Measurements from ENCODE around the gene RELB.
"Not testable (repeated sequence)": the region's sequence is repeated elsewhere in the genome, so short reads cannot be mapped to it uniquely, and the experiment has no call there.

Gene RELB

GRCh38 chr19:45001087-45001739 is at the start of gene RELB:
TSS of gene RELB (plus strand) at chr19:45001464. CDS start at chr19:45001580, 116 bp downstream.
- peak; percentile 85 for DNase-seq (ENCODE audit: low spot score)

DNA sequence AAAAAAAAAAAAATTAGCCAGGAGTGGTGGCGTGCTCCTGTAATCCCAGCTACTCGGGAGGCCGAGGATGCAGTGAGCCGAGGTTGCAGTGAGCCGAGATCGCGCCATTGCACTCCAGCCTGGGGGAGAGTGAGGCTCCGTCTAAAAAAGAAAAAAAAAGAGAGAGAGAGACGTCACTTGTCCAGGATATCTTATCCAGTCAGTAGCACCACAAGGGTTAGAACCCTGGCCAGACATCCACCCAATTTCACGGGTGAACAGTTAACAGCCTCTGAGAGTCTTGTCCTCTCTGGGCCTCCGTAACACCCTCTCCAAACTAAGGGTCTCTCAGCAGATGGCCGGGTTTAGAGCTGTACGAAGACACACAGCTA is 47.0 kb upstream of the RELB start:
- DNase-seq (ENCODE audit: low spot score) = no peak

- DNase-seq (ENCODE audit: low spot score) = peak; percentile 96
Observed at GRCh38 chr19:44954649-44955504, 46.4 kb upstream of the RELB start, which contains the start of gene CLPTM1. TSS of gene CLPTM1 (plus strand) at chr19:44955380. CDS start at chr19:44955396, 16 bp downstream.

GRCh38 chr19:44955505-44956439 is 45.5 kb upstream of the RELB start:
- no peak for DNase-seq (ENCODE audit: low spot score)

- DNase-seq (ENCODE audit: low spot score) = no peak
Observed at GRCh38 chr19:44957526-44957925, 43.7 kb upstream of the RELB start.

DNA sequence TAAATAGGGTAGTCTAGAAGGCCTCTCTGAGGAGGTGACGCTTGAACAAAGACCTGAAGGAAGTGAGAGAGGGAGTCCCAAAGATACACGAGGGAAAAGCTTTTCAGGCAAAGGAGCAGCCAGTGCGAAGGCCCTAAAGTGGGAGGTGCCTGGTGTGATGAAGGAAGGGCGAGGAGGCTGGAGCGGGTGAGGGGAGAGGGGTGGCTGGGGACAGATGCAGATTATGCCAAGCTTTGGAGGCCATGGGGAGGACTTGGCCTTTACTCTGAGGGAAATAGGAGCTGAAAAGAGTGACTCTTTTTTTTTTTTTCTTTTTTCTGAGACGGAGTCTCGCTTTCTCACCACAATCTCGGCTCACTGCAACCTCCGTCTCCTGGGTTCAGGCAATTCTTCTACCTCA is 43.2 kb upstream of the RELB start:
- DNase-seq (ENCODE audit: low spot score) = no peak

DNA sequence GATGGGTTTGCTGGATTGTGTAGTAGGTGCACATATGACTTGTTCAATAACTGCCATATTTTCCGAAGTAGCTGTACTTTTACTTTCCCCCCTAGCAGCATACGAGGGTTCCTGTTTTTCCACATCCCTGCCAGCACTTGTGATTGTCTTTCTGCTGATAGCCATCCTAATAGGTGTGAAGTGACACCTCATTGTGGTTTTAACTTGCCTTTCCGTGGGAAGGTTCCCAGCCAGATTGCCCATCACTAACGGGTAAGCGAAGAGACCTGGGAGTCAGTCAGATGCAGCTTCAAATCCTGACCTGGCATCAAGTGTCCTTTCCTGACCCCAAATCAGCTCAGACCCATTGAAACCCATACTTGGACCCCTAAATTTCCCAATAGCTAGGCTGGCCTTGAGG is 41.6 kb upstream of the RELB start:
- DNase-seq (ENCODE audit: low spot score) = no peak

DNA sequence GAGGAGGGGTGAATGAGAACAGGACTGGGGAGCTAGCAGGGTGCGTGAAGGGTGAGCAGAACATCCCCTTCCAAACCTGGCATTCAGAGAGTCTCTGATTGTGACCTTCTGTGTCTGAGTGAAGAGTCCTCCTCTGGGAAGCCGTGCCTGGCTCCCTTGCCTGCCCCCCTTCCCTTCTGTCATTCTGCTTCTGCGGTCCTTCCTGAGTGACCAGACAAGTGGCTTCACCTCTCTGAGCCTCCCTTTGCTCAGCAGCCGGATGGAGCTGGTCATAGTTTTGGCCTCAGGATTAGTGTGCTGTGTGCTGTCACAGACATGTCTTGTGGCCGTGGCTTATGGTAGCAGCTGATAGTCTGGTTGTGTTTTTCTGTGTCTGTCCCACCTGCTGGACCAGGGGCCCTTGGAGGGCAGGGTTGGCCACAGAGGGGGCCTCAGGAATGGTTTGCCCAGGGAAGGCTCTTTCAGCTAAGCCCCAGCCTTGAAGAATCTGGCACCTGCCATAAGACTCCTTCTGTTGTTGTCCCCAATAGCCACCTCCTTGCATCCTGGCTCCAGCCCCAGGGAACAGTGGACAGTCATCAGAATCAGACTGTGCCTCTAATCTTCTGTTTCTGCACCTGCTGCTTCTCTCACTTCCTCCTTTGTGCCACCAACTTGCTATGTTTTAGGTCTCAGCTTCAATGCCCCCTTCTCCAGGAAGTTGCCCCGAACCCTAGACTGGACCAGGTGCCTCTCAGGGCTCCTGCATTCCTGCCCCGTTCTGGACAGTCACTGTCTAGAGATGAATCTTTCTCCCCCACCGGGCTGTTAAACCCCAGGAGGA is 40.1 kb upstream of the RELB start:
- no peak for DNase-seq (ENCODE audit: low spot score)

GRCh38 chr19:44961821-44962220 is 39.4 kb upstream of the RELB start:
- no peak for DNase-seq (ENCODE audit: low spot score)

DNA sequence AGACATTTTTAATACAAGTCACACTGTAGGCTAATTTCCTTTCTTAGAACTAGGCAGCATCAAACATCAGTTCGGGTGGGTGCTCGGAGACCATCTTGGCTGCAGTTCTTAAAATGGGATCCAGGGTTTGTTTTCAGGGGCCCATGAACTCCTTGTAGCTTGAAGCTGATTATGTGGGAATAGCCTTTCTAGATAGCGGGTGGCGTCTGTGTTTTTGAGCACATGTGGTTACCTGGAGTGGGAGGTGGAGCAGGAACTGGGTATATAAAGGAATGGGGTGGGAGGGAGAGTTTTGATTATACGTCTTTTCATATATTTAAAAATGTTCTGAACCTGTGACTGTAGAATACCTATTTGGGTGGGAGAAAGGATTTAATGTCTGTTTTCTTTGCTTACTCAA is 33.1 kb upstream of the RELB start:
- peak; percentile 63 for DNase-seq (ENCODE audit: low spot score)

GRCh38 chr19:44968670-44969069 is 32.6 kb upstream of the RELB start:
- no peak for DNase-seq (ENCODE audit: low spot score)

DNA sequence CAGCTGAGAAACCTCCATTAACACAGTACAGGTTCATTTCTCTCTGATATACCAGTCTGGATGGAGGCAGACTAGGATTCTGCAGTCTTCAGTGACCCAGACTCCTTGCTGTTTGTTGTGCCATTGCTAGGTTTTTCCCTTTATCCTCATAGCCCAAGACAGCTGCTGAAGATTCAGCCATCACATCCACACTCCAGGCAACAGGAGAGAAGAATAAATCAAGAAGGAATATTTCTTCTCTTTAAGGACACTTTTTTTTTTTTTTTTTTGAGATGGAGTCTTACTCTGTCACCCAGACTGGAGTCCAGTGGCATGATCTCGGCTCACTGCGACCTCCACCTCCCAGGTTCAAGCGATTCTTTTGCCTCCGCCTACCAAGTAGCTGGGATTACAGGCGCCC is 31.8 kb upstream of the RELB start:
- DNase-seq (ENCODE audit: low spot score) = no peak

GRCh38 chr19:44971451-44971850 is 29.8 kb upstream of the RELB start:
- not testable (repeated sequence) for DNase-seq (ENCODE audit: low spot score)

DNA sequence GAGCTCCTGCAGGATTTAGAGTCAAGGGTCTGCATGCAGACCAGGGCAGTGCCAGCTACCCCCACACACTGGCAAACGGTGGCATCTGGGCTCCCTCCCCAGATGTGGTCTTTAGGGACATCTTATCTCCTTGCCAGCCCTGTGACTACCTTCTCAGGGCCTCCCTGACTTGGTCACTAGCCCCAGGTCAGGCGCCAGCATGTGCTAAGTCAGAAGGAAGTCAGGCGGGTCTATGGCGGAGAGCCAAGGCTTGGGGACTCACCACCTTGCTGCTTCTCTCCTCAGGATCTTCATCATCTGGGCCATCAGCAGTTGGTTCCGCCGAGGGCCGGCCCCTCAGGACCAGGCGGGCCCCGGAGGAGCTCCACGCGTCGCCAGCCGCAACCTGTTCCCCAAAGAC is 28.5 kb upstream of the RELB start:
- DNase-seq (ENCODE audit: low spot score) = no peak

DNA sequence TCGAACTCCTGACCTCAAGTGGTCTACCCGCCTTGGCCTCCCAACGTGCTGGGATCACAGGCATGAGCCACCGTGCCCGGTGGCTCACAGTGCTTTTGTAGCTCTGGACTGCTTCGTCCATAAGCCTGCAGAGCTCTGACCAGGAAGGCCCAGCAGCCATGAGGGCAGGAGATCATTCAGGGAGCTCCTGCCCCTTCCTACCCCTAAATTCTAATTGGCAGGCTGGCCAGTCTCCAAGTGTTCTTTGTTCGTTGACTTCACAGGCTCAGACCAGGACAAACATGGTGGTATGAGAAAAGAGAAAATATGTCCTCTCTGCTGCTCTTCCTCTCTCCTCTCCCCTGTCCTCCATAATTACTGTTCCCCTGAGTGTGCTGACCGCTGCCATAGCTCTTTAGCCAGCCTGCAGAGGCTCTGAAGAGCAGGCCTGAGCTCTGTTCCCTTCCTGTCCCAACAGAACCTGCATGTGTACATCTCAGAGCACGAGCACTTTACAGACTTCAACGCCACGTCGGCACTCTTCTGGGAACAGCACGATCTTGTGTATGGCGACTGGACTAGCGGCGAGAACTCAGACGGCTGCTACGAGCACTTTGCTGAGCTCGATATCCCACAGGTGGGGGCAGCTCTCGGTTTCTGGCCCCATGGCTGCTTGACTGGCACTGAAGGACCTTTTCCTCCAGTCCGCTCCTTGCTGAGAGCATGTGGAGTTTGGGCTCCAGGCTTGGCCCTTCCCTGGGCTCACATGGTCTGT is 27.1 kb upstream of the RELB start:
- no peak for DNase-seq (ENCODE audit: low spot score)

GRCh38 chr19:44974857-44975256 is 26.4 kb upstream of the RELB start:
- no peak for DNase-seq (ENCODE audit: low spot score)

GRCh38 chr19:44975444-44975843 is 25.8 kb upstream of the RELB start:
- DNase-seq (ENCODE audit: low spot score) = no peak

DNA sequence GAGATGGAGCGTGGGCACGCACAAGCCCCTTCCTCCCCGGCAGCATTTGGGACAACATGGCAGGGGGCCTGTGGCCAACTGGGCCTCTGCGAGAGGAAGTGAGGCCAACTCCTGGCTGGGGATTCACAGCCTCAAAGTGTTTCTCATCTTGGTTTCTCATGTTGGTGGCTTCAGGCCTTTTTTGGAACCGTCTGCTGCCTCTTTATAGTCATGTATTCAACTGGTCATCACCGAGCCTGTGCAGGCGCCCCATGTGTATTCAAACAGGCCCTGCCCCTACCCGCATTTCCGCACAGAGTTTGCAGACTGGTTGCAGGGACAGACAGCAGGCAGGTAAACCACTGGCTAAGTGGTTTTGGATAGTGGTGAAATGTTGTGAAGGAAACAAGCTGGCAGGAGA is 17.3 kb upstream of the RELB start:
- no peak for DNase-seq (ENCODE audit: low spot score)

GRCh38 chr19:44985445-44985844 is 15.8 kb upstream of the RELB start:
- DNase-seq (ENCODE audit: low spot score) = no peak

DNA sequence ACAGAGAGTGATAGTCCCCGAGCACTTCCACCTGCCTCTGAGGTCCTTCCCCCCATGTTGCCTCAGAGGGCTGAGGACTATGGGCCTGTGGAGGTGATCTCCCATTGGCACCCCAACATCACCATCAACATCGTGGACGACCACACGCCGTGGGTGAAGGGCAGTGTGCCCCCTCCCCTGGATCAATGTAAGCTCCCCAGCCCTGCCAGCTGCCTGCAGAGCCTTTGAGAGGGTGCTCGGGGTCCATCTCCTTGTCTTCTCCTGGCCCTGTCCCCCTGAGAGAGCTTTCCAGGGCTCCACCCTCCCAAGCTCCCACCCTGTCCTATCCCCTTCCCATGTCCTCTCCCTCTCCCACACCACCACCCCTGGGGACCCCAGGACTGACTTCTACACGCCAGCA is 14.9 kb upstream of the RELB start:
- no peak for DNase-seq (ENCODE audit: low spot score)
